HEK293T (cell line): Measurements from ENCODE around the gene TRIM10.

Experiments used
- CTCF ChIA-PET: fragments of 350-600 bp; formaldehyde crosslinking; extraction: SDS; loops from one replicate; lab custom pipeline; 2021; ENCODE audit warnings: antibody characterized with exemption, inconsistent platforms; lab: Yijun Ruan, JAX
- POLR2A ChIA-PET: fragments of 350-600 bp; formaldehyde crosslinking; extraction: SDS; loops from one replicate; lab custom pipeline; 2020; ENCODE audit warnings: antibody characterized with exemption, inconsistent platforms; lab: Yijun Ruan, JAX
- DNase-seq: peaks from one replicate; pipeline ENCODE4 v3.0.0; 2012; ENCODE audit warnings: mixed read lengths; ENCODE audit errors: extremely low spot score
- ARNT ChIP-seq: fragments of 450-650 bp; IDR thresholded peaks from 2 replicates; pipeline ENCODE4 v1.6.1; 2017; ENCODE audit warnings: mild to moderate bottlenecking
- BHLHE40 ChIP-seq: fragments of 450-650 bp; IDR thresholded peaks from 2 replicates; pipeline ENCODE4 v1.6.1; 2016; ENCODE audit warnings: mild to moderate bottlenecking, moderate library complexity, borderline replicate concordance
- CTBP1 ChIP-seq: fragments of 450-650 bp; IDR thresholded peaks from 2 replicates; pipeline ENCODE4 v1.6.1; 2016; ENCODE audit warnings: borderline replicate concordance
- ELF4 ChIP-seq: fragments of 450-650 bp; IDR thresholded peaks from 2 replicates; pipeline ENCODE4 v1.6.1; 2017; ENCODE audit warnings: antibody characterized with exemption
- FOXA1 ChIP-seq: fragments of 450-650 bp; IDR thresholded peaks from 2 replicates; pipeline ENCODE4 v1.6.1; 2016; ENCODE audit warnings: mild to moderate bottlenecking
- FOXK2 ChIP-seq: fragments of 450-650 bp; IDR thresholded peaks from 2 replicates; pipeline ENCODE4 v1.6.1; 2016; ENCODE audit warnings: mild to moderate bottlenecking
- FOXM1 ChIP-seq: fragments of 450-650 bp; IDR thresholded peaks from 2 replicates; pipeline ENCODE4 v1.6.1; 2017; ENCODE audit warnings: mild to moderate bottlenecking, borderline replicate concordance
- HDGF ChIP-seq: fragments of 450-650 bp; IDR thresholded peaks from 2 replicates; pipeline ENCODE4 v1.6.1; 2017; ENCODE audit warnings: antibody characterized with exemption, borderline replicate concordance
- L3MBTL2 ChIP-seq: fragments of 450-650 bp; conservative IDR thresholded peaks from 2 replicates; pipeline ENCODE4 v1.6.1; 2016; ENCODE audit warnings: mild to moderate bottlenecking
- LEF1 ChIP-seq: fragments of 450-650 bp; IDR thresholded peaks from 2 replicates; pipeline ENCODE4 v1.6.1; 2017; ENCODE audit warnings: mild to moderate bottlenecking, borderline replicate concordance
- NFRKB ChIP-seq: fragments of 450-650 bp; IDR thresholded peaks from 2 replicates; pipeline ENCODE4 v1.6.1; 2016; ENCODE audit warnings: mild to moderate bottlenecking, moderate library complexity
- SP1 ChIP-seq: fragments of 450-650 bp; IDR thresholded peaks from 2 replicates; pipeline ENCODE4 v1.6.1; 2017
- SUZ12 ChIP-seq: fragments of 450-650 bp; IDR thresholded peaks from 2 replicates; pipeline ENCODE4 v1.6.1; 2016; ENCODE audit warnings: mild to moderate bottlenecking
- TARDBP ChIP-seq: fragments of 450-650 bp; IDR thresholded peaks from 2 replicates; pipeline ENCODE4 v1.6.1; 2016
- ZNF384 ChIP-seq: fragments of 450-650 bp; IDR thresholded peaks from 2 replicates; pipeline ENCODE4 v1.6.1; 2016
- TF ChIP-seq, protein P1 (sequence below): fragments of 450-650 bp; IDR thresholded peaks from 2 replicates; pipeline ENCODE4 v1.6.1; 2016

The TRIM10 gene

DNA sequence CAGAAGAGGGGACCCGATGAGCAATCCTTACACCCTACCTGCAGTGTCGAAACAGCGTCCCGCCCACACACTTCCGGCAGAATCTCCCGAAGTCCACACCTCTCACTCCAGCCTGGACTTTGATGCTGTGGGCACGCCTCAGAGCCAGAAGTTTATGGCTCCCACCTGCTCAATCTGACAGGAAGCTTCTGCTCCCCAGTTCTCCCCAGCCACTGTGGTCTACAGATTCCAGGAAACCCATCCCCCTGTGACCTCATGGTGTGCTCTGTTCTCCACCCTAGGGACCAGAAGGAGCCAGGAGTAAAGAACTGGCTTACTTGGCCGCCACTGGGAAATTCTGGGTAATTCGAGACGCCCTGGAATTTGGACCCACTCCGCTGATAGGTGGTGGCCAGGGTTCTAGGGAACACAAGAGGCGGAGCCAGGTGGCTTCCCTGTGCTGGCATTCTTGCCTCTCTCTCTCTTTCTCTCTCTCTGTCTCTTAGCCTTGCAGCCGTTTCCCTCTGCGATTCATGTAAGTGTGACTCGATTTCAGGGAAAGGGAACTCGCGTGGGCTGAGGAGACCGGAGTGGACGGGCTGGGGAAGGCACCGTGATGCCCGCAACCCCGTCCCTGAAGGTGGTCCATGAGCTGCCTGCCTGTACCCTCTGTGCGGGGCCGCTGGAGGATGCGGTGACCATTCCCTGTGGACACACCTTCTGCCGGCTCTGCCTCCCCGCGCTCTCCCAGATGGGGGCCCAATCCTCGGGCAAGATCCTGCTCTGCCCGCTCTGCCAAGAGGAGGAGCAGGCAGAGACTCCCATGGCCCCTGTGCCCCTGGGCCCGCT lies 2.3 kb upstream of the TRIM10 start, which contains the start of gene TRIM15:
Gene TRIM15 (plus strand): TSS at position 457 of the 828 bp plus-strand sequence. CDS start 139 bp downstream, at position 596.
- DNase-seq, result no peak
- TF ChIP-seq SP1 (no peak), NFRKB (no peak), FOXA1 (no peak), ARNT (no peak), BHLHE40 (no peak), TARDBP (no peak), SUZ12 (no peak), ZNF384 (no peak), LEF1 (no peak), FOXM1 (no peak), HDGF (no peak), L3MBTL2 (no peak), ELF4 (no peak), CTBP1 (no peak), FOXK2 (no peak)
- TF ChIP-seq, protein P1, sequence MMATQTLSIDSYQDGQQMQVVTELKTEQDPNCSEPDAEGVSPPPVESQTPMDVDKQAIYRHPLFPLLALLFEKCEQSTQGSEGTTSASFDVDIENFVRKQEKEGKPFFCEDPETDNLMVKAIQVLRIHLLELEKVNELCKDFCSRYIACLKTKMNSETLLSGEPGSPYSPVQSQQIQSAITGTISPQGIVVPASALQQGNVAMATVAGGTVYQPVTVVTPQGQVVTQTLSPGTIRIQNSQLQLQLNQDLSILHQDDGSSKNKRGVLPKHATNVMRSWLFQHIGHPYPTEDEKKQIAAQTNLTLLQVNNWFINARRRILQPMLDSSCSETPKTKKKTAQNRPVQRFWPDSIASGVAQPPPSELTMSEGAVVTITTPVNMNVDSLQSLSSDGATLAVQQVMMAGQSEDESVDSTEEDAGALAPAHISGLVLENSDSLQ, result no peak
- ChIA-PET POLR2A (interaction anchor here (1.0 kb wide), 1 partner anchor 61 kb away, joined by 3 read pairs; no protein-coding TSS in a partner anchor), CTCF (interaction anchor here (0.9 to 1.5 kb wide), 2 partner anchors 12 to 33 kb away, joined by 3 to 5 read pairs; no protein-coding TSS in a partner anchor)

DNA sequence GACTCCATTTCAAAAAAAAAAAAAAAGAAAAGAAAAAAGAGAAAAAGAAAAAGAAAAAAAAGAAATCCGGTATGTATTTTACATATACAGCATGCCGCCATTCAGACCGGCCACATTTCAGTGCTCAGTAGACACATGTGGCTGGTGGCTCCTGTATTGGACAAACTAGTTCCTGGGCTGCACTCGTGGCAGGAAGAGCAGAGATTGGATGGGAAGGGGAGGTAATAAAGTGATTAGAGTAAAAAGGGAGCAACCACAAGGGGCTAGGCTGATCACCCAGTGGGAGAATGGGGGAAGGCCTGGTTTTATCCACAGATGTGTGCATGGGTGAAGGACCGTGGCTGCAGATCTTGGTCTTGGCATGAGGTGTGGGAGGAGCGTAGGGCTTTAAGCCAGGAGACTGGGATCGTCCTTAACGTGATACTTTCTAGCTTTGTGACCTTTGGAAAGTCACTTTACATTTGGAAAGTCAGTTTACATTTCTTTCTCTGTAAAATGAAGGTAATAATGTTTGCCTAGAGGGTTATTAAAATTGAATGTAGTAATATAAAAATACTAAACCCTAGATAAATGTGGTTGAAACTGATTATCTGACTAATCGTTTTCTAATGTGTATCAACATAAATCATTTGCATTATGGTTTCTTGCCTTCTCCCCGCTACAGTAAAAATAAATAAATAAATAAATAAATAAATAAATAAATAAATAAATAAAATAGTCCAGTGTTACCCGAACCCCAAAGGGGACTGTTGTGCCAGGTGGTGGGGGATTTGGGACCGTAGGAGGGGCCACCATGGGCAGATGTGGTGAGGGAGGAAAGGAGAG lies 1.5 kb upstream of the TRIM10 start:
- ChIA-PET POLR2A (no interaction called here), CTCF (no interaction called here)
- TF ChIP-seq ARNT (no peak), FOXK2 (no peak), SUZ12 (no peak), ELF4 (no peak), LEF1 (no peak), L3MBTL2 (no peak), TARDBP (no peak), SP1 (no peak), FOXA1 (no peak), FOXM1 (no peak), ZNF384 (no peak)
- no peak for DNase-seq

DNA sequence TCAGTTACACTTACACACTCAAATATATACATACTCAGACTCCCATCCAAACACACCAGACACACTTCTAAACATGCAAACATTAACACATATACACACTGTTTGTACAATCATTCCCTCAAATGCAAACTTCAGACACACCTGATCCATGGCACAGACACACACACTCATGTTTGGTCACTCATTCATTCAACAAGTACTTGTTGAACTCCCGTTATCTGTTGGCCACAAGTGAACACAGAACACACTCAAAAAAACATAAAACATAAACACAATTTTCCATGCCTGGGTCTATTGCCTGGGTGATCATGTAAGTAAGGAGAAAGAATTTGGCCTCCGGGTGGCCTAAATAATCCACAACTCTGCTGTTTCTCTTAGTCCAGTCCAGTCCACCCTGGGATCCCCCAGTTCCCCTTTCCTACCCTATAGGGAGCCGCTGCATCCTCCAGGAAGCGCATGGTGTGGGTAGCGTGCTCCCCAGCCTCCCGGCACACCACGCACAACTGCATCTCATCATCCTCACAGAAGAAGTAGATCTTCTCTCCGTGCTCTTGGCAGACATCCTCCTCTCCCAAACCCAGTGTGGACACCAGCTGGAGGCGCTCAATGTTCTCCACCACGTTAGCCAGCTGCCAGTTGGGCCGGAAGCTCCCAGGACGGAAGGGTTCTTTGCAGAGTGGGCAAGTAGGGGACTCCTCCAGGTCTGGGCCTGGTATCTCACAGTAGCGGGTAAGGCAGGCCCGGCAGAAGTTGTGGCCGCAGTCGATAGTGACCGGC lies 815 bp downstream of the TRIM10 start:
- TF ChIP-seq CTBP1, result no peak
- no peak for TF ChIP-seq FOXA1
- TF ChIP-seq BHLHE40, result no peak
- TF ChIP-seq FOXK2, result no peak
- no peak for TF ChIP-seq SP1
- ChIA-PET POLR2A (no interaction called here), CTCF (no interaction called here)
- no peak for DNase-seq

DNA sequence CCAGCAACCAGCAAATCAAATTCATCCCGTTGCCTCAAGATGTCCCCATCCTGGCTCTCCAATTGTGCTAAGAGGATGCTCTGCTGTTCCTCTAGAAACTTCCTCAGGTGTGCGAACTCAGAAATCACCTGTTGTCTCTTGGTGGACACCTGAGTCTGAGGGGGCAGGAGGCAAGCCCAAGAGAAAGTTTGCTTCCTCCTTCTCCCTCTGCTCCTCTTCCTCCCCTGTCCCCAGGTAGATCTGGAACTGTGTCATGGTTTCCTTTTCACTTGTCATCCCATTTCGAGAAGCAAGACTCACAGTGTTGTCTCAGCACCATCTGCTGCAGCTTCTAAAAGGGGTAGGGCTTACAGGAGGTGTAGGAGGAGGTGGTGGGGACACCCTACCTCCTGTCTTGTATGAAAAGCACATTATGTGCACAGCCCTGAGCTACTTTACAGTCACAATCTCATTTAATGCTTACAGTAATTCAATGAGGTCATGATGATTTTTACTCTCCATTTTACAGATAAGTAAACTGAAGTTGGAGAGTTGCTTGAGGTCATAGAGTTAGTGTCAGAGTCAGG lies 2.5 kb downstream of the TRIM10 start:
- DNase-seq, result no peak
- TF ChIP-seq CTBP1 (no peak), BHLHE40 (no peak), LEF1 (no peak), HDGF (no peak), ARNT (no peak), FOXM1 (no peak), FOXA1 (no peak), SUZ12 (no peak), ZNF384 (no peak), ELF4 (no peak), SP1 (no peak), L3MBTL2 (no peak), FOXK2 (no peak), NFRKB (no peak), TARDBP (no peak)
- TF ChIP-seq, protein P1, result no peak
- ChIA-PET POLR2A (no interaction called here), CTCF (no interaction called here)

DNA sequence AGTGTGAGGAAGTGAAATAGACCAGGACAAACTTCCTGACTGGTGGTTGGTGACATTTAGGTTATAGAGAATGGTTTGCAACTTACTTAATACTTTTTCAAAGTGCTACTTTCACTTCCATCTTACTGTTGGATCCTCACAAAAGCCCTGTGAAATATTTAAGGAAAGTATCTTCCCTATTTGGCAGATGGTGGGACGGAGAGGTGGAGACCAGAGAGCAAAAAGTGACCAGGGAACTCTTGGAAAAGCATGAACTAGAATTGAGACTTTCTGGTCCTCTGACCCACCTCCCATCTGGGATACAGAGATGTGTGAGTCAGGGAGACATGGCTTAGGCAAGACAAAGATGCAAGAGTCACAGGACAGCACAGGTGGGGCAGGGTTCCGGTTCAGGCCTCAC lies 3.0 kb downstream of the TRIM10 start:
- TF ChIP-seq SUZ12 (no peak), TARDBP (no peak), LEF1 (no peak), ELF4 (no peak), ARNT (no peak), HDGF (no peak), CTBP1 (no peak), FOXM1 (no peak), L3MBTL2 (no peak), ZNF384 (no peak), BHLHE40 (no peak), SP1 (no peak), FOXK2 (no peak)
- TF ChIP-seq, protein P1, result no peak
- ChIA-PET POLR2A (no interaction called here), CTCF (no interaction called here)
- no peak for DNase-seq
